Measurements from ENCODE around the gene LMF1.

GRCh38 chr16:990516-991291, 19.9 kb upstream of the LMF1 start:
- TF ChIP-seq ZNF274 (IDR thresholded peaks at IDR 0.05; ENCODE audit: low read depth, low read length) (no peak), YY1 (IDR thresholded peaks at IDR 0.05; ENCODE audit: insufficient read depth, insufficient read length) (no peak), SUZ12 (IDR thresholded peaks at IDR 0.05; ENCODE audit: extremely low read depth, insufficient read depth, insufficient read length) (no peak)
